HepG2 (cell line): ENCODE data around the gene COA4. TPM values are rescaled to one million over a fixed set of nuclear protein-coding genes. Genes with fewer than 3 reads are reported as not detected.
A peak's percentile ranks its signal among the peaks of the same experiment; 100 is the strongest.

Experiments used
- ATAC-seq: fragments of 200-7000 bp; cut with Tn5 transposase; 3 replicates; pipeline ENCODE4 v1.9.1; 2020; ENCODE audit warnings: mild to moderate bottlenecking, moderate library complexity
- BruUV-seq: library from RNA; stranded (reverse); fragments of 400-500 nt; replicated peaks from 2 replicates; lab custom pipeline; 2021; lab: Mats Ljungman, UMichigan
- CTCF ChIA-PET: fragments of 300-600 bp; formaldehyde crosslinking; extraction: SDS; loops from one replicate; lab custom pipeline; 2021; ENCODE audit warnings: low total read pairs, inconsistent platforms, low intra/inter-chr PET ratio; lab: Yijun Ruan, JAX
- POLR2A ChIA-PET: fragments of 350-600 bp; sonication (Branson Sonifier 250); formaldehyde crosslinking; loops from one replicate; lab custom pipeline; 2020; ENCODE audit warnings: antibody characterized with exemption, inconsistent platforms; lab: Yijun Ruan, JAX
- DNase-seq: peaks from one replicate; pipeline ENCODE4 v3.0.0-alpha.2; 2015; ENCODE audit warnings: low spot score
- FAIRE-seq: peaks from 3 replicates; lab custom pipeline; 2011; peaks lifted over from hg19 to GRCh38; lab: Jason Lieb, UNC
- H2AFZ ChIP-seq: one replicate; pipeline ENCODE4 v1.6.1; 2011; ENCODE audit warnings: low read length, inconsistent platforms
- H3K27ac ChIP-seq: fragments of 300-600 bp; 3 replicates; pipeline ENCODE4 v1.8.0; 2011; ENCODE audit warnings: mixed run types, mild to moderate bottlenecking, mixed read lengths, low read length, inconsistent platforms; ENCODE audit not compliant: insufficient read depth; ENCODE audit errors: extremely low read length
- H3K27me3 ChIP-seq, 2 experiments: fragments of 200-600 bp in 1 of 2; 2 replicates in 1 of 2; 3 replicates in 1 of 2; pipeline versions ENCODE4 v1.6.0 to v1.8.0; 2011; ENCODE audit warnings: low read length in 2 of 2, mild to moderate bottlenecking in 2 of 2, moderate library complexity in 2 of 2, inconsistent platforms in 1 of 2; ENCODE audit not compliant: insufficient read depth in 2 of 2, control insufficient read depth in 1 of 2
- H3K36me3 ChIP-seq, 2 experiments: fragments of 200-600 bp in 1 of 2; replicated peaks in 1 of 2; 2 replicates in 1 of 2; 3 replicates in 1 of 2; pipeline versions ENCODE4 v1.5.1 to v1.8.0; 2011; ENCODE audit warnings: low read length in 2 of 2, inconsistent platforms in 1 of 2; ENCODE audit not compliant: insufficient read depth in 2 of 2, control insufficient read depth in 1 of 2
- H3K4me1 ChIP-seq: 2 replicates; pipeline ENCODE4 v1.5.1; 2012; ENCODE audit warnings: low read length, inconsistent platforms; ENCODE audit not compliant: insufficient read depth
- H3K4me2 ChIP-seq: 2 replicates; pipeline ENCODE4 v1.6.0; 2011; ENCODE audit warnings: low read depth, low read length, inconsistent platforms
- H3K4me3 ChIP-seq, 3 experiments: fragments of 200-600 bp in 1 of 3; sonication (generic), shearing (Covaris generic) in 1 of 3; replicated peaks in 1 of 3; 2 replicates each; pipeline ENCODE4 v1.5.1; 2011 to 2016; ENCODE audit warnings: low read length in 3 of 3, inconsistent platforms in 2 of 3, low read depth in 2 of 3, mild to moderate bottlenecking in 2 of 3, control low read depth in 1 of 3, mixed read lengths in 1 of 3; ENCODE audit not compliant: insufficient read depth in 1 of 3
- H3K79me2 ChIP-seq: one replicate; pipeline ENCODE4 v1.6.1; 2011; ENCODE audit warnings: low read length, inconsistent platforms; ENCODE audit not compliant: insufficient read depth
- H3K9ac ChIP-seq: 2 replicates; pipeline ENCODE4 v1.6.0; 2011; ENCODE audit warnings: mild to moderate bottlenecking, low read depth, low read length, inconsistent platforms; ENCODE audit not compliant: insufficient read depth
- H3K9me3 ChIP-seq: 2 replicates; pipeline ENCODE4 v1.5.1; 2012; ENCODE audit warnings: mild to moderate bottlenecking, low read length
- H4K20me1 ChIP-seq: 2 replicates; pipeline ENCODE4 v1.6.0; 2011; ENCODE audit warnings: inconsistent platforms, mild to moderate bottlenecking, low read length, moderate library complexity; ENCODE audit not compliant: insufficient read depth
- ARNT2 ChIP-seq: sonication (generic); formaldehyde crosslinking; IDR thresholded peaks from 2 replicates; pipeline ENCODE4 v1.8.0; 2022; ENCODE audit warnings: mild to moderate bottlenecking, low read depth, missing genetic modification reagents, moderate library complexity
- MAFK ChIP-seq, 2 experiments: IDR thresholded peaks in 1 of 2; conservative IDR thresholded peaks in 1 of 2; 2 replicates each; pipeline ENCODE4 v1.6.1; 2011; ENCODE audit warnings: improper control_type of control experiment in 2 of 2, low read length in 2 of 2
- MIER2 ChIP-seq: IDR thresholded peaks from 2 replicates; pipeline ENCODE4 v1.6.1; 2016; ENCODE audit warnings: missing biosample characterization, missing genetic modification reagents
- MLLT10 ChIP-seq: sonication (generic); formaldehyde crosslinking; IDR thresholded peaks from 2 replicates; pipeline ENCODE4 v1.4.0; 2020; ENCODE audit warnings: missing genetic modification reagents
- PHF8 ChIP-seq: sonication (generic); formaldehyde crosslinking; IDR thresholded peaks from 2 replicates; pipeline ENCODE4 v1.5.0; 2020; ENCODE audit warnings: missing genetic modification reagents
- RNF219 ChIP-seq: sonication (generic); formaldehyde crosslinking; IDR thresholded peaks from 2 replicates; pipeline ENCODE4 v1.5.0; 2020; ENCODE audit warnings: mild to moderate bottlenecking, missing genetic modification reagents
- STAG1 ChIP-seq: sonication (generic); formaldehyde crosslinking; IDR thresholded peaks from 2 replicates; pipeline ENCODE4 v1.4.0; 2020; ENCODE audit warnings: missing genetic modification reagents
- TEAD3 ChIP-seq: optimal IDR thresholded peaks from 2 replicates; pipeline ENCODE3; 2016; ENCODE audit warnings: borderline replicate concordance
- ZBTB3 ChIP-seq: sonication (generic); formaldehyde crosslinking; IDR thresholded peaks from 2 replicates; pipeline ENCODE4 v1.4.0; 2020; ENCODE audit warnings: low read depth, mild to moderate bottlenecking, moderate library complexity, missing genetic modification reagents, borderline replicate concordance
- ZBTB42 ChIP-seq: sonication (generic); formaldehyde crosslinking; IDR thresholded peaks from 2 replicates; pipeline ENCODE4 v1.5.0; 2020; ENCODE audit warnings: mild to moderate bottlenecking, missing genetic modification reagents
- ZFYVE20 ChIP-seq: sonication (generic); formaldehyde crosslinking; IDR thresholded peaks from 2 replicates; pipeline ENCODE4 v1.8.0; 2023; ENCODE audit warnings: low read depth, mild to moderate bottlenecking, moderate library complexity, missing genetic modification reagents, borderline replicate concordance
- ZNF468 ChIP-seq: sonication (generic); formaldehyde crosslinking; IDR thresholded peaks from 2 replicates; pipeline ENCODE4 v1.8.0; 2022; ENCODE audit warnings: mild to moderate bottlenecking, moderate library complexity, missing genetic modification reagents
- ZNF558 ChIP-seq: sonication (generic); formaldehyde crosslinking; IDR thresholded peaks from 2 replicates; pipeline ENCODE4 v1.9.0; 2022; ENCODE audit warnings: mild to moderate bottlenecking, missing genetic modification reagents, borderline replicate concordance
- ZNF589 ChIP-seq: sonication (generic); formaldehyde crosslinking; conservative IDR thresholded peaks from 2 replicates; pipeline ENCODE4 v1.8.0; 2022; ENCODE audit warnings: mild to moderate bottlenecking, moderate library complexity, missing genetic modification reagents
- WGBS: methylation state at CpG from one replicate; pipeline ENCODE4 v1.1.6; 2017; ENCODE audit warnings: low lambda C conversion rate; 5-methylcytosine and 5-hydroxymethylcytosine counted together
- in situ Hi-C: cut with HindIII; loops from 2 replicates; pipeline ENCODE4 v1.10.0; 2017; ENCODE audit warnings: low pct_unique_long_range_greater_than_20kb; ENCODE audit not compliant: extremely low pct_ligation_motif_present
- intact Hi-C: fragments of 100-400 bp; cut with micrococcal nuclease; formaldehyde crosslinking; loops from one replicate; pipeline ENCODE4 v1.10.0; 2022; ENCODE audit not compliant: unreplicated experiment
- polyA plus RNA-seq, 8 experiments: library from polyadenylated mRNA; depleted of rRNA in 3 of 8; stranded (reverse) in 7 of 8; unstranded in 1 of 8; fragments of >200 nt; fragmentation: Illumina TruSeq in 4 of 8; extraction: Trizol in 4 of 8; gene quantifications; 2 replicates each; pipeline versions ENCODE4 v1.2.1 to v1.2.3, GENCODE V29; 2011 to 2016; ENCODE audit warnings: low read depth in 4 of 8, missing spikeins in 1 of 8, mixed read lengths in 1 of 8; ENCODE audit not compliant: insufficient read depth in 1 of 8
- total RNA-seq, 5 experiments: library from RNA; depleted of rRNA; stranded (reverse); fragments of >200 nt; fragmentation: Illumina TruSeq; extraction: Trizol; gene quantifications; 2 replicates each; pipeline ENCODE4 v1.2.3, GENCODE V29; 2016; ENCODE audit warnings: low read depth in 1 of 5
- TF ChIP-seq, protein P1 (sequence below): sonication (generic); formaldehyde crosslinking; IDR thresholded peaks from 2 replicates; pipeline ENCODE4 v1.8.1; 2023; ENCODE audit warnings: missing genetic modification reagents, inconsistent platforms, borderline replicate concordance
- TF ChIP-seq, protein P2 (sequence below): sonication (generic); formaldehyde crosslinking; IDR thresholded peaks from 2 replicates; pipeline ENCODE4 v1.5.0; 2020; ENCODE audit warnings: mild to moderate bottlenecking, missing genetic modification reagents
- TF ChIP-seq, protein P3 (sequence below): sonication (generic); formaldehyde crosslinking; IDR thresholded peaks from 2 replicates; pipeline ENCODE4 v1.8.1; 2023; ENCODE audit warnings: mild to moderate bottlenecking, inconsistent platforms, moderate library complexity, missing genetic modification reagents, borderline replicate concordance

Gene COA4
- total and polyA plus RNA-seq, 2 of the 13 experiments (the other 11 are each of a cell fraction or from before 2014, with no cell fraction given) = 107 to 109 TPM

DNA sequence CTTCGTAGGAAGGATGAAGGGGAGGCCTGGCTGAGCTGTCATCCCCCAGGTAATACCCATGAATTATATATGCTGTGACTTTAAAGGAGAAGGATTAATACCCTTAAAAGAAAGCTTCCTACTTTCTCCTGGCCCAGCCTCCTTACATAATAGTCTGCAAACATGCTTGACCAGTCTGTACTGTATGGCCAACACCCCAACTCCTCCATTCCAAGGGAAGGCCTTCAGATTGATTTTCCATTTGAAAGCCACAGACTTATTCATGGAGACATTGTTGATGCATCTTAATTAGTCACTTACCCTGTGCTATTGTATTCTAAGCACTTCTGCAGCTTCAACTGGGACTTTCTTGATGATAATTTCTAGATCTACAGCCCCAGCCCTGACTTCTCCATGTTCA lies 2.1 kb upstream of the COA4 start (continued):
- TF ChIP-seq, protein P1, sequence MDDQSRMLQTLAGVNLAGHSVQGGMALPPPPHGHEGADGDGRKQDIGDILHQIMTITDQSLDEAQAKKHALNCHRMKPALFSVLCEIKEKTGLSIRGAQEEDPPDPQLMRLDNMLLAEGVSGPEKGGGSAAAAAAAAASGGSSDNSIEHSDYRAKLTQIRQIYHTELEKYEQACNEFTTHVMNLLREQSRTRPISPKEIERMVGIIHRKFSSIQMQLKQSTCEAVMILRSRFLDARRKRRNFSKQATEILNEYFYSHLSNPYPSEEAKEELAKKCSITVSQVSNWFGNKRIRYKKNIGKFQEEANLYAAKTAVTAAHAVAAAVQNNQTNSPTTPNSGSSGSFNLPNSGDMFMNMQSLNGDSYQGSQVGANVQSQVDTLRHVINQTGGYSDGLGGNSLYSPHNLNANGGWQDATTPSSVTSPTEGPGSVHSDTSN (CRISPR knock-in tag) = no peak
- TF ChIP-seq ZNF468 (CRISPR knock-in tag) (no peak), RNF219 (CRISPR knock-in tag) (no peak), ARNT2 (CRISPR knock-in tag) (no peak)

- WGBS = 7% methylated on average over 8 of the region's 8 CpGs
- peaks cover 6 to 32% of the 10 kb centered on the region in 2 experiments for H3K36me3 ChIP-seq
- no peaks in the 10 kb centered on the region for H3K9me3 ChIP-seq
- no peaks in the 10 kb centered on the region; a peak in 1 of 5 replicates for H3K27me3 ChIP-seq
- H3K9ac ChIP-seq = peak overlapping the region; percentile 94
- H3K79me2 ChIP-seq = peaks cover 39% of the 10 kb centered on the region
- H4K20me1 ChIP-seq = no peaks in the 10 kb centered on the region; the same call in 1 of the 2 replicates
- H3K4me3 ChIP-seq = peak overlapping the region; percentile 70 to 88 (median 82)
- intact Hi-C loops (loop anchor here (2.0 kb wide), 2 partner anchors 87 to 115 kb away; partner anchors contain the start of gene RAB6A), in situ Hi-C loops (no loop called here)
- BruUV-seq = TSS peak; percentile 81
- no peak for ATAC-seq
- H3K4me1 ChIP-seq = peaks cover 53% of the 10 kb centered on the region
- no peak for DNase-seq
- no peak overlapping the region for H2AFZ ChIP-seq
- ChIA-PET POLR2A (interaction anchor here (0.7 to 2.2 kb wide), 2 partner anchors 10 to 96 kb away, joined by 4 to 10 read pairs; no protein-coding TSS in a partner anchor), CTCF (no interaction called here)
- FAIRE-seq = no peak
- H3K4me2 ChIP-seq = peak overlapping the region; percentile 99
- peak overlapping the region; percentile 98 for H3K27ac ChIP-seq
- no peak for TF ChIP-seq ZNF589 (CRISPR knock-in tag)
- TF ChIP-seq ZBTB3 (CRISPR knock-in tag) = 0 out of 2 replicates have a peak, but pooled peaks have one; percentile 13
- TF ChIP-seq MIER2 (CRISPR knock-in tag) = no peak
- TF ChIP-seq TEAD3 (CRISPR knock-in tag) = peak; percentile 63
- TF ChIP-seq, protein P2, sequence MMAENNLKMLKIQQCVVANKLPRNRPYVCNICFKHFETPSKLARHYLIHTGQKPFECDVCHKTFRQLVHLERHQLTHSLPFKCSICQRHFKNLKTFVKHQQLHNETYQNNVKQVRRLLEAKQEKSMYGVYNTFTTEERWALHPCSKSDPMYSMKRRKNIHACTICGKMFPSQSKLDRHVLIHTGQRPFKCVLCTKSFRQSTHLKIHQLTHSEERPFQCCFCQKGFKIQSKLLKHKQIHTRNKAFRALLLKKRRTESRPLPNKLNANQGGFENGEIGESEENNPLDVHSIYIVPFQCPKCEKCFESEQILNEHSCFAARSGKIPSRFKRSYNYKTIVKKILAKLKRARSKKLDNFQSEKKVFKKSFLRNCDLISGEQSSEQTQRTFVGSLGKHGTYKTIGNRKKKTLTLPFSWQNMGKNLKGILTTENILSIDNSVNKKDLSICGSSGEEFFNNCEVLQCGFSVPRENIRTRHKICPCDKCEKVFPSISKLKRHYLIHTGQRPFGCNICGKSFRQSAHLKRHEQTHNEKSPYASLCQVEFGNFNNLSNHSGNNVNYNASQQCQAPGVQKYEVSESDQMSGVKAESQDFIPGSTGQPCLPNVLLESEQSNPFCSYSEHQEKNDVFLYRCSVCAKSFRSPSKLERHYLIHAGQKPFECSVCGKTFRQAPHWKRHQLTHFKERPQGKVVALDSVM (CRISPR knock-in tag) = peak; percentile 83
- TF ChIP-seq MLLT10 (CRISPR knock-in tag) = no peak
- no peak for TF ChIP-seq ZBTB42
- TF ChIP-seq STAG1 = no peak
- no peak for TF ChIP-seq MAFK (conservative IDR thresholded peaks at IDR 0.05 in 1 of 2, IDR thresholded peaks at IDR 0.05 in 1 of 2; ENCODE audit: low read length in 2 of 2)
- no peak for TF ChIP-seq PHF8 (CRISPR knock-in tag)
- TF ChIP-seq, protein P3, sequence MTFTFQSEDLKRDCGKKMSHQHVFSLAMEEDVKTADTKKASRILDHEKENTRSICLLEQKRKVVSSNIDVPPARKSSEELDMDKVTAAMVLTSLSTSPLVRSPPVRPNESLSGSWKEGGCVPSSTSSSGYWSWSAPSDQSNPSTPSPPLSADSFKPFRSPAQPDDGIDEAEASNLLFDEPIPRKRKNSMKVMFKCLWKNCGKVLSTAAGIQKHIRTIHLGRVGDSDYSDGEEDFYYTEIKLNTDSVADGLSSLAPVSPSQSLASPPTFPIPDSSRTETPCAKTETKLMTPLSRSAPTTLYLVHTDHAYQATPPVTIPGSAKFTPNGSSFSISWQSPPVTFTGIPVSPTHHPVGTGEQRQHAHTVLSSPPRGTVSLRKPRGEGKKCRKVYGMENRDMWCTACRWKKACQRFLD (CRISPR knock-in tag) = no peak
- no peak for TF ChIP-seq ZNF558 (CRISPR knock-in tag)
- TF ChIP-seq ZFYVE20 = no peak
Observed at GRCh38 chr11:73875840-73876239, 806 bp downstream of the COA4 start.
